GM23338 (cell line): ENCODE results near the gene ZNF792. TPM values are rescaled to one million over a fixed set of nuclear protein-coding genes. Genes with fewer than 3 reads are reported as not detected.
A peak's percentile ranks its signal among the peaks of the same experiment; 100 is the strongest.
"Not testable (repeated sequence)": the region's sequence is repeated elsewhere in the genome, so short reads cannot be mapped to it uniquely, and the experiment has no call there.

Experiments used
- ATAC-seq: fragments of 200-7000 bp; cut with Tn5 transposase; 3 replicates; pipeline ENCODE4 v1.9.1; 2020
- DNase-seq: peaks from one replicate; pipeline ENCODE4 v3.0.0-alpha.2; 2015; ENCODE audit warnings: low spot score
- H2AFZ ChIP-seq: fragments of 200-600 bp; sonication (generic); 2 replicates; pipeline ENCODE4 v1.8.0; 2016; ENCODE audit warnings: antibody characterized with exemption, mild to moderate bottlenecking, moderate library complexity
- H3F3A ChIP-seq: fragments of 200-600 bp; sonication (generic); replicated peaks from 2 replicates; pipeline ENCODE4 v1.8.0; 2017; ENCODE audit warnings: antibody characterized with exemption, mixed run types, low read depth
- H3K27ac ChIP-seq: fragments of 200-600 bp; sonication (generic); 2 replicates; pipeline ENCODE4 v1.6.1; 2016; ENCODE audit warnings: low read depth
- H3K27me3 ChIP-seq: fragments of 200-600 bp; sonication (generic); 2 replicates; pipeline ENCODE4 v1.8.0; 2016; ENCODE audit warnings: mild to moderate bottlenecking, mixed run types, moderate library complexity; ENCODE audit not compliant: insufficient read depth
- H3K36me3 ChIP-seq: fragments of 200-600 bp; sonication (generic); 2 replicates; pipeline ENCODE4 v1.8.0; 2016; ENCODE audit warnings: mild to moderate bottlenecking; ENCODE audit not compliant: insufficient read depth
- H3K4me1 ChIP-seq: fragments of 200-600 bp; sonication (generic); 2 replicates; pipeline ENCODE4 v1.8.0; 2016; ENCODE audit warnings: mild to moderate bottlenecking, moderate library complexity; ENCODE audit not compliant: insufficient read depth
- H3K4me2 ChIP-seq: fragments of 200-600 bp; sonication (generic); 2 replicates; pipeline ENCODE4 v1.7.1; 2017; ENCODE audit warnings: mixed run types
- H3K4me3 ChIP-seq: fragments of 200-600 bp; sonication (generic); 2 replicates; pipeline ENCODE4 v1.6.1; 2016; ENCODE audit warnings: mixed run types
- H3K79me2 ChIP-seq: fragments of 200-600 bp; sonication (generic); replicated peaks from 2 replicates; pipeline ENCODE4 v1.8.0; 2017; ENCODE audit warnings: mild to moderate bottlenecking; ENCODE audit not compliant: insufficient read depth
- H3K9me2 ChIP-seq: fragments of 200-600 bp; sonication (generic); 2 replicates; pipeline ENCODE4 v1.8.0; 2017; ENCODE audit not compliant: insufficient read depth
- H4K20me1 ChIP-seq: fragments of 200-600 bp; sonication (generic); replicated peaks from 2 replicates; pipeline ENCODE4 v1.8.0; 2017; ENCODE audit warnings: mild to moderate bottlenecking; ENCODE audit not compliant: insufficient read depth
- H3K27ac Mint-ChIP-seq: 2 replicates; pipeline ENCODE4 v1.8.0; 2020; ENCODE audit warnings: inconsistent platforms, mild to moderate bottlenecking, moderate library complexity, mixed read lengths
- H3K27me3 Mint-ChIP-seq: 3 replicates; pipeline ENCODE4 v1.8.0; 2022; ENCODE audit warnings: low read depth, mild to moderate bottlenecking, moderate library complexity, mixed read lengths, inconsistent platforms; ENCODE audit not compliant: insufficient read depth, poor library complexity
- H3K36me3 Mint-ChIP-seq: 3 replicates; pipeline ENCODE4 v1.8.0; 2021; ENCODE audit warnings: low read depth, mild to moderate bottlenecking, inconsistent platforms, moderate library complexity, mixed read lengths
- H3K4me1 Mint-ChIP-seq: 3 replicates; pipeline ENCODE4 v1.8.0; 2020; ENCODE audit warnings: mild to moderate bottlenecking, inconsistent platforms, mixed read lengths
- H3K4me3 Mint-ChIP-seq: 3 replicates; pipeline ENCODE4 v1.8.0; 2021; ENCODE audit warnings: moderate library complexity, mild to moderate bottlenecking, inconsistent platforms, mixed read lengths
- H3K9me3 Mint-ChIP-seq: 3 replicates; pipeline ENCODE4 v1.8.0; 2020; ENCODE audit warnings: moderate library complexity, mild to moderate bottlenecking, inconsistent platforms, mixed read lengths
- EZH2phosphoT487 ChIP-seq: fragments of 200-600 bp; sonication (generic); IDR thresholded peaks from one replicate; pipeline ENCODE4 v1.8.1; 2018; ENCODE audit warnings: antibody characterized with exemption; ENCODE audit not compliant: unreplicated experiment
- polyA plus RNA-seq: library from polyadenylated mRNA; unstranded; fragments of >200 nt; fragmentation: Nextera tagmentation; extraction: Ambion mirVana; gene quantifications from 2 replicates; pipeline ENCODE4 v1.2.1, GENCODE V29; 2016
- total RNA-seq: library from RNA; depleted of rRNA; stranded (reverse); fragments of >200 nt; shearing (Covaris generic); gene quantifications from 2 replicates; pipeline ENCODE4 v1.2.3, GENCODE V29; 2014
- TF ChIP-seq, protein P1 (sequence below): fragments of 250-450 bp; sonication (Bioruptor Pico); IDR thresholded peaks from 2 replicates; pipeline ENCODE4 v1.5.0; 2020; ENCODE audit warnings: mild to moderate bottlenecking, moderate library complexity

ZNF792 gene
- total and polyA plus RNA-seq, 2 experiments from 2014 or later: 1.3 to 12.8 TPM

DNA sequence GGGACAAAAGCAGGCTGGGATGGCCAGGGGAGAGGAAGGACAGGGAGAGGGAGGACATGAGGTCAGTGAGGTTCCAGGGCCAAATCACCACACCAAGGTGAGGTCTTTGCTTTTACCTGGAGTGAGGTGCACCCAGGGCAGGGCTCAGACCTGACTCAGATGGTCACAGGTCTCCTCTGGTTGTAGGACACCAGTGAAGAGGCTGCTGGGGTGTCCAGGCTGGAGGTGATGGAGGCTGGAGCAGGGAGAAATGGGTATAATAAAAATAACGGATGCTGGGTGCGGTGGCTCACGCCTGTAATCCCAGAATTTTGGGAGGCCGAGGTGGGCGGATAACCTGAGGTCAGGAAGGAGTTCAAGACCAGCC is 43.0 kb upstream of the ZNF792 start (continued):
- TF ChIP-seq, protein P1, sequence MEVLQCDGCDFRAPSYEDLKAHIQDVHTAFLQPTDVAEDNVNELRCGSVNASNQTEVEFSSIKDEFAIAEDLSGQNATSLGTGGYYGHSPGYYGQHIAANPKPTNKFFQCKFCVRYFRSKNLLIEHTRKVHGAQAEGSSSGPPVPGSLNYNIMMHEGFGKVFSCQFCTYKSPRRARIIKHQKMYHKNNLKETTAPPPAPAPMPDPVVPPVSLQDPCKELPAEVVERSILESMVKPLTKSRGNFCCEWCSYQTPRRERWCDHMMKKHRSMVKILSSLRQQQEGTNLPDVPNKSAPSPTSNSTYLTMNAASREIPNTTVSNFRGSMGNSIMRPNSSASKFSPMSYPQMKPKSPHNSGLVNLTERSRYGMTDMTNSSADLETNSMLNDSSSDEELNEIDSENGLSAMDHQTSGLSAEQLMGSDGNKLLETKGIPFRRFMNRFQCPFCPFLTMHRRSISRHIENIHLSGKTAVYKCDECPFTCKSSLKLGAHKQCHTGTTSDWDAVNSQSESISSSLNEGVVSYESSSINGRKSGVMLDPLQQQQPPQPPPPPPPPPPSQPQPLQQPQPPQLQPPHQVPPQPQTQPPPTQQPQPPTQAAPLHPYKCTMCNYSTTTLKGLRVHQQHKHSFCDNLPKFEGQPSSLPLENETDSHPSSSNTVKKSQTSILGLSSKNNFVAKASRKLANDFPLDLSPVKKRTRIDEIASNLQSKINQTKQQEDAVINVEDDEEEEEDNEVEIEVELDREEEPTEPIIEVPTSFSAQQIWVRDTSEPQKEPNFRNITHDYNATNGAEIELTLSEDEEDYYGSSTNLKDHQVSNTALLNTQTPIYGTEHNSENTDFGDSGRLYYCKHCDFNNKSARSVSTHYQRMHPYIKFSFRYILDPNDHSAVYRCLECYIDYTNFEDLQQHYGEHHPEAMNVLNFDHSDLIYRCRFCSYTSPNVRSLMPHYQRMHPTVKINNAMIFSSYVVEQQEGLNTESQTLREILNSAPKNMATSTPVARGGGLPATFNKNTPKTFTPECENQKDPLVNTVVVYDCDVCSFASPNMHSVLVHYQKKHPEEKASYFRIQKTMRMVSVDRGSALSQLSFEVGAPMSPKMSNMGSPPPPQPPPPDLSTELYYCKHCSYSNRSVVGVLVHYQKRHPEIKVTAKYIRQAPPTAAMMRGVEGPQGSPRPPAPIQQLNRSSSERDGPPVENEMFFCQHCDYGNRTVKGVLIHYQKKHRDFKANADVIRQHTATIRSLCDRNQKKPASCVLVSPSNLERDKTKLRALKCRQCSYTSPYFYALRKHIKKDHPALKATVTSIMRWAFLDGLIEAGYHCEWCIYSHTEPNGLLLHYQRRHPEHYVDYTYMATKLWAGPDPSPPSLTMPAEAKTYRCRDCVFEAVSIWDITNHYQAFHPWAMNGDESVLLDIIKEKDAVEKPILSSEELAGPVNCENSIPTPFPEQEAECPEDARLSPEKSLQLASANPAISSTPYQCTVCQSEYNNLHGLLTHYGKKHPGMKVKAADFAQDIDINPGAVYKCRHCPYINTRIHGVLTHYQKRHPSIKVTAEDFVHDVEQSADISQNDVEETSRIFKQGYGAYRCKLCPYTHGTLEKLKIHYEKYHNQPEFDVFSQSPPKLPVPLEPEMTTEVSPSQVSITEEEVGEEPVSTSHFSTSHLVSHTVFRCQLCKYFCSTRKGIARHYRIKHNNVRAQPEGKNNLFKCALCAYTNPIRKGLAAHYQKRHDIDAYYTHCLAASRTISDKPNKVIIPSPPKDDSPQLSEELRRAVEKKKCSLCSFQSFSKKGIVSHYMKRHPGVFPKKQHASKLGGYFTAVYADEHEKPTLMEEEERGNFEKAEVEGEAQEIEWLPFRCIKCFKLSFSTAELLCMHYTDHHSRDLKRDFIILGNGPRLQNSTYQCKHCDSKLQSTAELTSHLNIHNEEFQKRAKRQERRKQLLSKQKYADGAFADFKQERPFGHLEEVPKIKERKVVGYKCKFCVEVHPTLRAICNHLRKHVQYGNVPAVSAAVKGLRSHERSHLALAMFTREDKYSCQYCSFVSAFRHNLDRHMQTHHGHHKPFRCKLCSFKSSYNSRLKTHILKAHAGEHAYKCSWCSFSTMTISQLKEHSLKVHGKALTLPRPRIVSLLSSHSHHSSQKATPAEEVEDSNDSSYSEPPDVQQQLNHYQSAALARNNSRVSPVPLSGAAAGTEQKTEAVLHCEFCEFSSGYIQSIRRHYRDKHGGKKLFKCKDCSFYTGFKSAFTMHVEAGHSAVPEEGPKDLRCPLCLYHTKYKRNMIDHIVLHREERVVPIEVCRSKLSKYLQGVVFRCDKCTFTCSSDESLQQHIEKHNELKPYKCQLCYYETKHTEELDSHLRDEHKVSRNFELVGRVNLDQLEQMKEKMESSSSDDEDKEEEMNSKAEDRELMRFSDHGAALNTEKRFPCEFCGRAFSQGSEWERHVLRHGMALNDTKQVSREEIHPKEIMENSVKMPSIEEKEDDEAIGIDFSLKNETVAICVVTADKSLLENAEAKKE (CRISPR knock-in tag): no peak

DNA sequence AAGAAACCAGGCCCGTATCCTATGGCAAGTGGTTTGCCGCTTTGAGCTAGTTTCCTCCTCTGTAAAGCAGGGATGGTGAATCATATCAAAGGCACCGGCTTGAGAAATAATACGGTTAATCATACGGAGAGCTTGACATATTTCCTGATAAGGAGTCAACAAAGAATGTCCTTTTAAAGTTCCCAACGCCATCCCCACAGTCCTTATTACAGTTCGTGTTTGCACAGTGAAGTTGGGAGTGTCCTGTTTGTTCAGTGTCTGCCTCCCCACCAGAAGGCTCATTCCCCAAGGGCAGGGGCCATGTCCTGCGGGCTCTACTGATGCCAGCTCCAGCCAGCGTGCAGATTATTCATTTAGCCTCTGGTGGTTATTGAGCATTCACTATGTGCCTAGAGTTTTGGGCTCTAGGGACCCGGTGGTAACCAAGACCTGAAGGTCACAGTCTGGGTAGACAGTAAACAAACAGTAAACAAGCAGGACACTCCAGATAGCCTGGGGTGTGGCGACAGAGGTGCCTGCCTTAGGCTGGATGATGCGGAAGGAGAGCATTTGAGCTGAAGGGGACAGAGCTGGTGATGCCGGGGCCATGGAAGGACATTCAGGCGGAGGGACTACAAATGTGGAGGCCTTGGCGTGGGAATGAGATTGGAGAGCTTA is 42.4 kb upstream of the ZNF792 start:
- peaks cover 34% of the 10 kb centered on the region for H3F3A ChIP-seq
- peaks cover 12% of the 10 kb centered on the region for H3K27me3 Mint-ChIP-seq
- H3K4me1 ChIP-seq: peaks cover 25% of the 10 kb centered on the region
- no peak overlapping the region for H3K4me3 Mint-ChIP-seq
- H3K9me3 Mint-ChIP-seq: no peaks in the 10 kb centered on the region; the same call in 1 of the 3 replicates
- ATAC-seq (no peak), DNase-seq (no peak)
- H3K27ac Mint-ChIP-seq: peak overlapping the region; percentile 73
- H3K27ac ChIP-seq: peak overlapping the region; percentile 45; the same call in 1 of the 2 replicates
- H3K27me3 ChIP-seq: no peaks in the 10 kb centered on the region
- no peak overlapping the region for H3K4me3 ChIP-seq
- no peak overlapping the region for H3K4me2 ChIP-seq
- TF ChIP-seq EZH2phosphoT487: no peak
- peaks cover 60% of the 10 kb centered on the region for H4K20me1 ChIP-seq
- peaks cover 36% of the 10 kb centered on the region for H3K36me3 ChIP-seq
- peaks cover 83% of the 10 kb centered on the region for H3K36me3 Mint-ChIP-seq
- H3K4me1 Mint-ChIP-seq: peaks cover 30% of the 10 kb centered on the region
- H3K9me2 ChIP-seq: no peaks in the 10 kb centered on the region
- H3K79me2 ChIP-seq: peaks cover 73% of the 10 kb centered on the region
- no peak overlapping the region for H2AFZ ChIP-seq

DNA sequence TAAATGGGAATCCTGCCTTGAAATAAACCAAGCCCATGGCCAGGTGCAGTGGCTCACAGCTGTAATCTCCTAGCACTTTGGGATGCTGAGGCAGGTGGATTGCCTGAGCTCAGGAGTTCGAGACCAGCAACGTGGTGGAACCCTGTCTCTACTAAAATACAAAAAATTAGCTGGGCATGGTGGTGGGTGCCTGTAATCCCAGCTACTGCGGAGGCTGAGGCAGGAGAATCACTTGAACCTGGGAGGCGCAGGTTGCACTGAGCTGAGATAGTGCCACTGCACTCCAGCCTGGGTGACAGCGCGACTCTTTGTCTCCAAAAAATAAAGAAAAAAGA is 41.9 kb upstream of the ZNF792 start:
- H3K36me3 ChIP-seq: peaks cover 36% of the 10 kb centered on the region
- not testable (repeated sequence) for H3K9me3 Mint-ChIP-seq, H3K4me3 Mint-ChIP-seq, ATAC-seq, H3K27ac Mint-ChIP-seq, H2AFZ ChIP-seq, DNase-seq, H3K4me2 ChIP-seq, H3K4me3 ChIP-seq, H3K27me3 ChIP-seq, H3K9me2 ChIP-seq
- 0 out of 2 replicates have a peak overlapping the region, but pooled peaks have one; percentile 39 for H3K27ac ChIP-seq
- peaks cover 30% of the 10 kb centered on the region for H3K4me1 Mint-ChIP-seq
- peaks cover 28% of the 10 kb centered on the region for H3K4me1 ChIP-seq
- peaks cover 59% of the 10 kb centered on the region for H4K20me1 ChIP-seq
- H3K36me3 Mint-ChIP-seq: peaks cover 83% of the 10 kb centered on the region
- H3F3A ChIP-seq: peaks cover 29% of the 10 kb centered on the region; the same call in 1 of the 2 replicates
- peaks cover 78% of the 10 kb centered on the region for H3K79me2 ChIP-seq
- peaks cover 15% of the 10 kb centered on the region for H3K27me3 Mint-ChIP-seq
